DMS 273 (cell line): ENCODE measurements around the gene UTP4.

Experiments
- DNase-seq: peaks from one replicate; lab custom pipeline; 2025; ENCODE audit not compliant: unreplicated experiment; lab: John Stamatoyannopoulos, UW

The UTP4 gene

GRCh38 chr16:69171325-69172084 is 39.1 kb downstream of the UTP4 start:
- DNase-seq: no peak

GRCh38 chr16:69176033-69176800 is 43.8 kb downstream of the UTP4 start:
- DNase-seq: no peak

- DNase-seq: peak; percentile 72
Observed at GRCh38 chr16:69179328-69180010, 47.0 kb downstream of the UTP4 start.

GRCh38 chr16:69180011-69180338 is 47.5 kb downstream of the UTP4 start:
- no peak for DNase-seq

- DNase-seq: peak; percentile 75
Observed at GRCh38 chr16:69182730-69183416, 50.4 kb downstream of the UTP4 start.

GRCh38 chr16:69186642-69187445 is 54.4 kb downstream of the UTP4 start, which contains the start of gene SNTB2:
Gene SNTB2, plus strand, starts transcription at chr16:69187164. Its CDS starts 3 bp downstream, at chr16:69187167.
- peak; percentile 97 for DNase-seq

GRCh38 chr16:69187446-69188235 is 55.2 kb downstream of the UTP4 start:
- peak; percentile 82 for DNase-seq

GRCh38 chr16:69188236-69188549 is 55.7 kb downstream of the UTP4 start:
- peak; percentile 80 for DNase-seq

- DNase-seq: peak; percentile 30
Observed at GRCh38 chr16:69188716-69189115, 56.3 kb downstream of the UTP4 start.

GRCh38 chr16:69190046-69190588 is 57.7 kb downstream of the UTP4 start:
- no peak for DNase-seq

GRCh38 chr16:69190598-69190997 is 58.1 kb downstream of the UTP4 start:
- no peak for DNase-seq

GRCh38 chr16:69191136-69191535 is 58.7 kb downstream of the UTP4 start:
- no peak for DNase-seq

GRCh38 chr16:69193855-69194254 is 61.4 kb downstream of the UTP4 start:
- DNase-seq: peak; percentile 16

- peak; percentile 38 for DNase-seq
Observed at GRCh38 chr16:69194488-69194887, 62.0 kb downstream of the UTP4 start.

GRCh38 chr16:69195369-69196029 is 63.0 kb downstream of the UTP4 start:
- DNase-seq: peak; percentile 30

GRCh38 chr16:69197573-69197972 is 65.1 kb downstream of the UTP4 start:
- DNase-seq: no peak

- DNase-seq: no peak
Observed at GRCh38 chr16:69199382-69199781, 66.9 kb downstream of the UTP4 start.

GRCh38 chr16:69201291-69201690 is 68.8 kb downstream of the UTP4 start:
- DNase-seq: no peak

GRCh38 chr16:69201787-69202186 is 69.3 kb downstream of the UTP4 start:
- no peak for DNase-seq
